GM21723 (cell line): Measurements from ENCODE around the gene GOLGA2.

Experiments
- ATAC-seq: cut with Tn5 transposase; IDR thresholded peaks from one replicate; pipeline ENCODE4 v1.9.1; 2021; ENCODE audit warnings: mild to moderate bottlenecking, moderate library complexity; ENCODE audit not compliant: unreplicated experiment

The GOLGA2 gene

GRCh38 chr9:128260340-128260739 lies 15.5 kb downstream of the GOLGA2 start:
- no peak for ATAC-seq

DNA sequence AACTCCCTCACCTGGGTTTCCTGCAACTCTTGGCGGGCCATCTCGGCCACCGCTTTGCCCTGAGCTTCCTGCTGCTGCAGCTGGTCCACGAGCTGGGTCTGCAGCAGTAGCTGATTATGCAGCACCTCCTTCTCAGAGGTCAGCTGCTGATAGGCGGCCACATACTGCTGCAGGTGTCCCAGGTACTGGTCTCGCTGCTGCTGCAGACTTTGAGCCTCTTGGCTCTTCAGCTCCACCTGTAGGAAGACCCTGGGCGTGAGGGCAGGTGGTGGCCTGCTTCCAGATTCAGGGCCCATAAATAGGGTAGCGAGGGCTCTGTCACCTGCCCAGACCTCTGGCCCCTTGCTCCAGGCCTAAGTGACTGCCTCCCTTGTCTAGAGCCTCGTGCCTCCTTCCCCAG lies 16.7 kb downstream of the GOLGA2 start:
- ATAC-seq = no peak

- no peak for ATAC-seq
These were observed 17.5 kb downstream of the GOLGA2 start for GRCh38 chr9:128258326-128258725.

GRCh38 chr9:128257907-128258306 lies 17.9 kb downstream of the GOLGA2 start:
- no peak for ATAC-seq

GRCh38 chr9:128257086-128257825 lies 18.6 kb downstream of the GOLGA2 start:
- no peak for ATAC-seq

DNA sequence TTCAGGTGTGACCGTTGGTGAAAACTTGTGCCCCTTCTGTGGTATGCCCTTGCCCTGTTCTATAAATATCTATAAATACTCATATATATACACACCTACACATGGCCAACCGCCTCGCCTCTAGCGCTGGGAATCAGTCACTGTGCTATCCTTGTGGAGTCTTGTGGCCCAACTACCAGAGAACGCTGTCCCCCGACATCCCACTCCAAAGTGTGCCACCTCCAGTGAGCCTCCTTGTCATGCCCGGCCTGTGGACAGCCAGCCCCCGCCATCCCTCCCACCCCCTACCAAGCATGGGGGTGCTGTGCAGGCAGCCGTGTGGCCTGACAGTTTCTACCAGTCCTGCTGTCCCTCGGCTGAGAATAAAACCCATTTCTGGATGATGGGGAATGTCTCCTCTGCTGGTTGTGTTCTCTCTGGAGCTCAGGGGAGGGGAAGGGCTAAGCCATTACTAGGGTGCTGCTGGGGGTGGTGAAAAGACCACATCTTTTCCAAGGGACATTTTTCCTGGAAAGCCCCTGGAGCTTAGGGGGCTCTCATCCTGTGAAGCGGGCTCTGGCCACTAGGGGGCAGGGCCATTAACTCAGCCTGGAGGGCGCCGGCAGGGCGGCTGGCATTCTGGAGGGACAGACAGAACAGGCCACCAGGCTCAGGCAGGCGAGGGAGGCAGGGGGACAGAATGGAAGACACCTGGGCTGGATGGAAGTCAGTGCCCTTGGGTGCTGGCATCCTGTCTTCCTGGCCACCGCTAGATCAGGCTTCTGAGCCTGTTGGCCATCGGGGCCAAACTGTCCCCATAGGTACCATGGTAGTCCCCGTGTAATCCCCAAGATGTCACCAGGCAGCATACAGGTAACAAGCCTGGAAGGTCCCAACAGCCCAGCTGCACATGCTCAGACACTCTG lies 20.7 kb downstream of the GOLGA2 start:
- ATAC-seq = no peak

DNA sequence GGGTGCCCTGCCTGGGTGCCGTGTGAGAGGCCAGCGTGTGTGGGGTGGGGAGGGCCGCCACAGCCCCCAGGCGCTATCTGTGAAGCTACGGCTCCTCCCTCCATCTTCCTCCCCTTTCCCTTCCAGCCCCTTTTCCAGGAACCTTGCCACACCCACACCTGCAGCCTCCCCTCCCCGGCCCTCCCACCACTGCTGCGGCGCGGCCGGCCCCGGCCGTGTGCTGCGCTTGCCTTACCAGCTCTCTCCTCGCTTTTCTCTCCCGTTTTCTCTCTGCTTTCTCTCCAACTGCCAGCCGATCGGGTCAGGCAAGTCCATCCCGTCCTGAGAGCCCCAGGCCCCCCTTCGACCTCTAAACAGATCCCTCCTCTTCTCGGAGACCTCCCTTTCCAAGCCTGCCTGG lies 21.4 kb downstream of the GOLGA2 start:
- no peak for ATAC-seq

- no peak for ATAC-seq
These were observed 21.8 kb downstream of the GOLGA2 start for GRCh38 chr9:128253991-128254346.

DNA sequence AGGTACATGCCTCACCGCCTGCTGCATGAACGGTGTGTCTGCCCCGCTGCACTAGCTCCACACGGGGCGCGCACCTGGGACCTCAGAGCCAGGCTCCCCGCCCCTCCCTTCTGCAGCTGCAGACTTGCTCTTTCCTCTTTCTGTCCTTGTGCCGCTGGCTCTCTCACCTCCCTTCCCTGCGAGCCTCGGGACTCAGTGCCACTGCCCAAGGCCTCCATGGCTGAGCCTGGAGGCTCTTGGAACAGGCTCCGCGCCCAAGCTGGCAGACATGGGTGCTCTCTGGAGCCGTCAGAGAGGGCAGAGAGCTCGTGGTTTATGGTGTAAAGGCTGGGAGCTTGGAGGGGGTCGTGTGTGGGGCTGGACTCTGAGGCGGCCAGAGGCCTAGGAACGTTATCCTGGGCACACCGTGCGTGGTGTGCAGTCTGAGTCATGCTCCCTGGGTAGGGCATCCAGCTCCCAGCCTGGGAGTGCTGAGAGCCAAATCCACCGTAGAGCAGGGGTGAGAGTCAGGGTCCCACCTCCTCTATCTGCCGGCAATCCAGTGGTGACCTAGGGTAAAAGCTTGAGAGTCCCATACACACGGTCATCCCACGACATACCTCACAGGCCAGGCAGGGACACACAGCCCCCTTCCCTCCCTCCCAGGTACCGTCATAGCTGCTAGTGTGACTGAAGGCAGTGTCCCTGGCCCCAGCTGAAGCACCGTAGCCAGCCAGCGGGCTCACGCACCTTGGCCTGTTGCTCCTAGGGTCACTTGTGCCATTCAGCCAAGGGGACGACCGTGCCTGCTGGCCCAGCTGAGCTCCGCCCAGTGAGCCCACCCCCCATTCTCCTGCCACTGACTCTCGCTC lies 22.4 kb downstream of the GOLGA2 start:
- ATAC-seq = no peak

DNA sequence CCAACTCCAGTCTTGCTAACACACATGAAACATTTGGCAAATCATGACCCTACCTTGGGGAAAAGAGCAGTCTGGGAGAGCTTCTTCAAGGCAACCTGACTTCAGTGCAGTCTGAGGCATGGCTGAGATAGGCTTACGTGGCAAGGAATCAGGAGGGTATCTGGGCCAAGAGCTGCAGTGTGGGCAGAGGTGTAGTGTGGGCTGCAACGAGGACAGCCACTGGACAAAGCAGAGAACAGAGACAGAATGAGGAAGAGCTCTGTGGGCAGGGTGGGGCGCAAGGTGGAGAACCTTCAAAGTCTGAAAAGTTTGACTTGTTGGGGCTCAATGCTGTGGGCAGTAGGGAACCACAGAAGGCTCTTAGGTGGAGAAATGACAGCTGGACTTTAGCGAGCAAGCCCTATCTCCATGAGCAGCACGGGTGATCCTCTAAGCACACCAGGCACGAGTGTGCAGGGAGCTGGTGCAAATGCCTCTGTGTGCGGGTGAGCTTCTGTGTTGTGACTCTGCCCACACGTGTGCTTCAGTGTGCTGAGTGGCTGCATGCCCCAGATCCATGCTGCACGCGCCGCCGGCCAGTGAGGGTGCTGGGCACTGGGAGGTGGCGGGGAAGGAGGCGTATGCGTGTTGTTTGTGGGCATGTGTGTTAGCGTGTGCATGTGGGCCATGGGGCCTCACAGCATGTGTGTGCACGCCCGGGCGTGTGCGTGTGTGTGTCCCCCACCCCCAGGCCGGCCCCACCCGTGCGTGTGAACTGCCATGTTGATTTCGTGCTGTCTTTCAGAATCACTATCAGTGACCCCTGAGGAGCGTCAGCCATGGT lies 23.3 kb downstream of the GOLGA2 start:
- ATAC-seq = no peak

DNA sequence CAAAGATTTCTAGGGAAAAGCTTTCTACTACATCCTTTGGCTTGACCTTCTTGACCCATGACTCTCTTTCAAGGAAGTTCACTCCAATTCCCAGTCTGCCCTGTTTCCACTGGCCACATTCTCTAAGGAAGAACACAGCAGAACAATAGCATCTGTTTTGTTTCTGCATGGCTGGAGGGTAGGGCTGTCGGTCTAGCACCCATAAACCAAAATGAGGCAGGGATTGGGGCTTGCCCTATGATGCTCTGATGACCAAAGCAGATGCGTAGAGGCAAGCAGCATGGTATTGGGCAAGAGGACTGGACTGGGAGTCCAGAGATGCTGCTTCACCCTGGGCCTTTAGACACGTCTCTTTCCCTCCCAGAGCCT lies 24.1 kb downstream of the GOLGA2 start:
- no peak for ATAC-seq

DNA sequence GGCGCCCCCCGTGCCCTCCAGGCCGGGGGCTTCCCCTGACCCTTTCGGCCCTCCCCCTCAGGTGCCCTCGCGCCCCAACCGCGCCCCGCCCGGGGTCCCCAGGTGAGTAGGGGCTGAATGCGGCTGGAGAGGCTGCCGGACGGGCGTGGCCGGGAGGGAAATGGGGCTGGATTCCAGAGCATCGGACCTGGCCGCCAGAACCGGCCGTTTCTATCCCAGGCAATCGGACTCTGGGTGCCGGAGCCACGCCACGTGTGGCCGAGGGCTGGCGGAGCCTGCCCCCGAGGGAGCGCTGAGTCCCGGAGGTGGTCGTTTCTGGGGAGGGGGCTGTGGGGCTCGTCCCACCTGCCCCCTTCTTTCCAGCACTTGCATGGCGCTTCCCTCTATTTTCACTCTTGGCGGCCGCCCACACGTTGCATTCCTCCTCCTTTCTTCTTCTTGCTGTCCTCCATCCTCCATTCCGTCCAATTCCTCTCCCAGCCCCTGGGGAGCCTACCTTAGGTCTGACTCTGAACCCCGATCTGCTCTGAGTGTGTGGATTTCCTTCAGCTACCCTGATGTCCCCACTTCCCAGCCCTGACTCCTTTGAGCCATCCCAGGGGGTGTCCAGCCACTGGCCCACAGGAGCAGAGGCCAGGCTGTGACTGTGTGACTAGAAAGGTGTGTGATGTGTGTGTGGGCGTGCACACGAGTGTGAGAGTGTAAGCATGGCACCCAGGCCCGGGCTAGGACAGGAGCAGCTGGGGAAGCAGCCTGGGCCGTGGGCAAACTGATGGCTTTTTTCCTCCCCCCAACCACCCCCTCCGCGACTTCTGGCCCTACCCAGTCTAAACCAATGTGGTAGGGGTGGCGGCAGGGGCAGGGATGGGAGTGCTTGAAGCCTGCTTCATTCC lies 24.7 kb downstream of the GOLGA2 start:
- peak; percentile 20 for ATAC-seq

GRCh38 chr9:128249908-128250838 lies 25.6 kb downstream of the GOLGA2 start:
- ATAC-seq = peak; percentile 81

- no peak for ATAC-seq
These were observed 26.3 kb downstream of the GOLGA2 start for GRCh38 chr9:128249558-128249907.

DNA sequence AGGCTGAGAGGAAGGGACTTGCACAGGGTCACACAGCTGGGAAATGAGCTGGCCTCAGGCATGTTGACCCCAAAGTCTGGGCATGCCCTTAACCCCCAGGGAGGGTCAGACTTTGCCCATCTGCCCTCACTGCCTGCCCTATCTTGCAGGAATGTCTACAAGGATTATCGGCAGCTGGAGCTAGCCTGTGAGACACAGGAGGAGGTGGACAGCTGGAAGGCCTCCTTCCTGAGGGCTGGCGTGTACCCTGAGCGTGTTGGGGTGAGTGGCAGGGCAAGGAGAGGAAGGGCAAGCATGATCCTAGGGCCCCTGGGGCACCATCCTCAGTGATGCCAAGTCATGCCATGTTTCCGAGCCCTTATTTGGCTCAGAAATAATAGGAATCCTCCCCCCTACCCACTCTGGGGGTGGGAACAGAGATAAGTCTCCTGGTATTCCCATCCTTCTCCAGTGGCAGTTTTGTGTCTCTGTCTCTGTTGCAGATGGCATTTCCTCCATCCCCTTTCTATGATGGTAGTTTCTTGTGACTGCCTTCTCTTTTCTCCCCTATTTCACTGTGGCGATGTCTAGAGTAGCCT lies 28.5 kb downstream of the GOLGA2 start:
- ATAC-seq = no peak

- ATAC-seq = no peak
These were observed 29.3 kb downstream of the GOLGA2 start for GRCh38 chr9:128246471-128246870.

DNA sequence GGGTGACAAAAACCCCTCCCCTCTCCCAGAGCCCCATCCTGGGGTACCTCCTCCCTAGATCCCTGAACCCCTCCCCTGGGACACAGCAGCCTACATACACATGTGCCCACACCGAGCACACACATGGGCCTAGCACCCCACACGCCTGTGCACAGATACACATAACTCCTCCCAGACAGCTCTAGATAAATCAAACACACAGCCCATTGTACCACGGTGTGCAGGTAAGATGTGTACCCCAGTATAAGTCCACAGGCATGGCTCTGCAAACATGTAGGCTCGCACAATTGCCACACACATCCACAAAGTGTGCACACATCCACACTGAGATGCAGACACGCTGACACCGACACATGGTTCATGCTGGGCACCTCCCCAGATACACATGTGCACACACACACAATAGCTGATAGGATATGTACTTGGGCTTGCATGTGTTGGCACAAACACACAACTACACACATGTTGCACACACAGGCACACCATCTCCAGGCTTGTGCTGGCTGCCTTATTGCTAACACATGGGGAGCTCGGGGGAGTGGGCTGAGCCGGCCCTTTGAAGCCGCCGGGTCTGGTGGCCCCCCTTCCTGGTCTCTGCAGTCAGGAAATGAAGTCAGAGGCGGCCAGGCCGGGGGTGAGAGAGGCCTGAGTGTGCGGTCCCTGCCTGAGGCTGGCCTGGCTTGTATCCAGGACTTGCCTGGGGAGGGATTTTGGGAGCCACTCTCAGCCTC lies 30.2 kb downstream of the GOLGA2 start:
- ATAC-seq = no peak

GRCh38 chr9:128244837-128245231 lies 31.0 kb downstream of the GOLGA2 start:
- ATAC-seq = no peak
